ENCODE data around the gene IFNA4. TPM values are rescaled to one million over a fixed set of nuclear protein-coding genes. Genes with fewer than 3 reads are reported as not detected.
"Not testable (repeated sequence)": the region's sequence is repeated elsewhere in the genome, so short reads cannot be mapped to it uniquely, and the experiment has no call there.

Gene IFNA4
- total RNA-seq, 2 donors from 2014 or later = not detected

- DNase-seq; H3K4me1 ChIP-seq (ENCODE audit: control insufficient read depth, insufficient read depth, low read length); H3K27ac ChIP-seq (ENCODE audit: low read depth, low read length); H3K36me3 ChIP-seq (ENCODE audit: control insufficient read depth, insufficient read depth, low read length); H3K9ac ChIP-seq (ENCODE audit: extremely low read depth, low read length, poor library complexity, severe bottlenecking); H3K27me3 ChIP-seq (ENCODE audit: control insufficient read depth, insufficient read depth, low read length, poor library complexity, severe bottlenecking); H3K9me3 ChIP-seq (ENCODE audit: control insufficient read depth, low read length); H3K36me3 Mint-ChIP-seq (ENCODE audit: low read depth); H3K4me3 ChIP-seq (ENCODE audit: low read length); H3K27ac Mint-ChIP-seq; H3K9me3 Mint-ChIP-seq; H3K4me3 Mint-ChIP-seq; H3K4me1 Mint-ChIP-seq: not testable (repeated sequence)
- WGBS, 2 experiments (ENCODE audit: insufficient coverage in 1 of 2, insufficient read length in 1 of 2) = 46 to 50% methylated on average over 2 to 3 of the region's 5 CpGs
- peaks cover 41% of the 10 kb centered on the region for H3K27me3 Mint-ChIP-seq (ENCODE audit: insufficient read depth)
- peak; percentile 69 for TF ChIP-seq CTCF (conservative IDR thresholded peaks at IDR 0.05)
Measured at GRCh38 chr9:21213411-21214326, 26.3 kb upstream of the IFNA4 start.

GRCh38 chr9:21212160-21212559, 24.8 kb upstream of the IFNA4 start:
- not testable (repeated sequence) for H3K4me1 Mint-ChIP-seq; DNase-seq; H3K36me3 Mint-ChIP-seq (ENCODE audit: low read depth); H3K9me3 ChIP-seq (ENCODE audit: control insufficient read depth, low read length); H3K27ac Mint-ChIP-seq; H3K4me3 Mint-ChIP-seq; H3K27me3 ChIP-seq (ENCODE audit: control insufficient read depth, insufficient read depth, low read length, poor library complexity, severe bottlenecking); H3K9me3 Mint-ChIP-seq; H3K36me3 ChIP-seq (ENCODE audit: control insufficient read depth, insufficient read depth, low read length); H3K27ac ChIP-seq (ENCODE audit: low read depth, low read length); H3K4me1 ChIP-seq (ENCODE audit: control insufficient read depth, insufficient read depth, low read length); H3K9ac ChIP-seq (ENCODE audit: extremely low read depth, low read length, poor library complexity, severe bottlenecking); H3K4me3 ChIP-seq (ENCODE audit: low read length)
- peaks cover 30% of the 10 kb centered on the region for H3K27me3 Mint-ChIP-seq (ENCODE audit: insufficient read depth)
- WGBS, 2 experiments (ENCODE audit: insufficient coverage in 1 of 2, insufficient read length in 1 of 2) = 80% methylated on average over 2 of the region's 2 CpGs; no CpG with 5 or more reads in 1 of the 2 experiments

GRCh38 chr9:21210782-21211181, 23.4 kb upstream of the IFNA4 start:
- H3K4me1 Mint-ChIP-seq; DNase-seq; H3K27me3 ChIP-seq (ENCODE audit: control insufficient read depth, insufficient read depth, low read length, poor library complexity, severe bottlenecking); H3K36me3 Mint-ChIP-seq (ENCODE audit: low read depth); H3K36me3 ChIP-seq (ENCODE audit: control insufficient read depth, insufficient read depth, low read length); H3K27ac Mint-ChIP-seq; H3K9me3 ChIP-seq (ENCODE audit: control insufficient read depth, low read length); H3K4me3 Mint-ChIP-seq; H3K27ac ChIP-seq (ENCODE audit: low read depth, low read length); H3K4me1 ChIP-seq (ENCODE audit: control insufficient read depth, insufficient read depth, low read length); H3K9ac ChIP-seq (ENCODE audit: extremely low read depth, low read length, poor library complexity, severe bottlenecking); H3K9me3 Mint-ChIP-seq; H3K4me3 ChIP-seq (ENCODE audit: low read length): not testable (repeated sequence)
- WGBS, 2 experiments (ENCODE audit: insufficient coverage in 1 of 2, insufficient read length in 1 of 2) = 100% methylated on average over 2 of the region's 2 CpGs
- H3K27me3 Mint-ChIP-seq (ENCODE audit: insufficient read depth) = peaks cover 30% of the 10 kb centered on the region

DNA sequence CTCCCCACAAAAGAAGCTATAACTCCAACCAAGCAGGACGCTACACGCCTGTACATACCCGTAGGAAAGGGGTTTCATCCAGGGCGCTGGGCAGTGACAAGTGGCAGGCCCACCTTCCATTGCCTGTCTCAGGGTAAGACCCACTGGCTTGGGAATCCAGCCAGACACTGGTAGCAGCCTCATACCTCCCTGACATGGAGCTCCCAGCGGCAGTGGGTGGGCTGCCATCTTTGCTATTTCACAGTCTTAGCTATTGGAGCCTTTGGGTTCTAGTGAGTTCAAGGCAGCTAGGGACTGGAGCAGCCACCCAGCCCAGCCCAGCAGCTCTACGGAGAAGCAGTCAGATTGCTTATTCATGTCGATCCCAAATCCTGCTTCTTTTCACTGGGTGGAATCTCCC, 22.9 kb upstream of the IFNA4 start:
- no peaks in the 10 kb centered on the region for H3K4me1 ChIP-seq (ENCODE audit: control insufficient read depth, insufficient read depth, low read length)
- no peaks in the 10 kb centered on the region for H3K27me3 ChIP-seq (ENCODE audit: control insufficient read depth, insufficient read depth, low read length, poor library complexity, severe bottlenecking)
- whole genome bisulfite sequencing, 2 experiments (ENCODE audit: insufficient coverage in 1 of 2, insufficient read length in 1 of 2) = 94 to 96% methylated on average over 7 of the region's 7 CpGs
- no peaks in the 10 kb centered on the region for H3K9me3 ChIP-seq (ENCODE audit: control insufficient read depth, low read length)
- Mint-ChIP-seq H3K36me3 (ENCODE audit: low read depth) (no peaks in the 10 kb centered on the region), H3K27me3 (ENCODE audit: insufficient read depth) (peaks cover 25% of the 10 kb centered on the region), H3K4me1 (no peaks in the 10 kb centered on the region), H3K9me3 (no peaks in the 10 kb centered on the region), H3K4me3 (no peak overlapping the region), H3K27ac (no peak overlapping the region)
- H3K27ac ChIP-seq (ENCODE audit: low read depth, low read length) = no peak overlapping the region
- no peak overlapping the region for H3K9ac ChIP-seq (ENCODE audit: extremely low read depth, low read length, poor library complexity, severe bottlenecking)
- no peak overlapping the region for H3K4me3 ChIP-seq (ENCODE audit: low read length)
- no peak for DNase-seq
- TF ChIP-seq CTCF (conservative IDR thresholded peaks at IDR 0.05) = no peak
- no peaks in the 10 kb centered on the region for H3K36me3 ChIP-seq (ENCODE audit: control insufficient read depth, insufficient read depth, low read length)

- not testable (repeated sequence) for H3K27me3 ChIP-seq (ENCODE audit: control insufficient read depth, insufficient read depth, low read length, poor library complexity, severe bottlenecking); H3K27ac Mint-ChIP-seq; H3K4me1 ChIP-seq (ENCODE audit: control insufficient read depth, insufficient read depth, low read length); H3K36me3 ChIP-seq (ENCODE audit: control insufficient read depth, insufficient read depth, low read length); H3K9me3 ChIP-seq (ENCODE audit: control insufficient read depth, low read length); H3K4me1 Mint-ChIP-seq; H3K27ac ChIP-seq (ENCODE audit: low read depth, low read length); H3K4me3 Mint-ChIP-seq; H3K36me3 Mint-ChIP-seq (ENCODE audit: low read depth); DNase-seq; H3K9me3 Mint-ChIP-seq; H3K4me3 ChIP-seq (ENCODE audit: low read length); H3K9ac ChIP-seq (ENCODE audit: extremely low read depth, low read length, poor library complexity, severe bottlenecking)
- peaks cover 23% of the 10 kb centered on the region for H3K27me3 Mint-ChIP-seq (ENCODE audit: insufficient read depth)
- WGBS, 2 experiments (ENCODE audit: insufficient coverage in 1 of 2, insufficient read length in 1 of 2) = 93% methylated on average over 1 of the region's 3 CpGs; no CpG with 5 or more reads in 1 of the 2 experiments
Measured at GRCh38 chr9:21207043-21207442, 19.7 kb upstream of the IFNA4 start, which contains the start of gene IFNA10. IFNA10 (minus strand) TSS chr9:21207143; CDS start chr9:21207097, 46 bp downstream.
